HepG2 (cell line): ENCODE results near the gene ZNF593OS. TPM values are rescaled to one million over a fixed set of nuclear protein-coding genes. Genes with fewer than 3 reads are reported as not detected.

Experiments used
- ATAC-seq: fragments of 200-7000 bp; cut with Tn5 transposase; 3 replicates; pipeline ENCODE4 v1.9.1; 2020; ENCODE audit warnings: mild to moderate bottlenecking, moderate library complexity
- BruUV-seq: library from RNA; stranded (reverse); fragments of 400-500 nt; replicated peaks from 2 replicates; lab custom pipeline; 2021; lab: Mats Ljungman, UMichigan
- CTCF ChIA-PET: fragments of 300-600 bp; formaldehyde crosslinking; extraction: SDS; loops from one replicate; lab custom pipeline; 2021; ENCODE audit warnings: low total read pairs, inconsistent platforms, low intra/inter-chr PET ratio; lab: Yijun Ruan, JAX
- POLR2A ChIA-PET: fragments of 350-600 bp; sonication (Branson Sonifier 250); formaldehyde crosslinking; loops from one replicate; lab custom pipeline; 2020; ENCODE audit warnings: antibody characterized with exemption, inconsistent platforms; lab: Yijun Ruan, JAX
- DNase-seq: peaks from one replicate; pipeline ENCODE4 v3.0.0-alpha.2; 2015; ENCODE audit warnings: low spot score
- FAIRE-seq: peaks from 3 replicates; lab custom pipeline; 2011; peaks lifted over from hg19 to GRCh38; lab: Jason Lieb, UNC
- H2AFZ ChIP-seq: one replicate; pipeline ENCODE4 v1.6.1; 2011; ENCODE audit warnings: low read length, inconsistent platforms
- H3K27ac ChIP-seq: fragments of 300-600 bp; 3 replicates; pipeline ENCODE4 v1.8.0; 2011; ENCODE audit warnings: mixed run types, mild to moderate bottlenecking, mixed read lengths, low read length, inconsistent platforms; ENCODE audit not compliant: insufficient read depth; ENCODE audit errors: extremely low read length
- H3K27me3 ChIP-seq, 2 experiments: fragments of 200-600 bp in 1 of 2; 2 replicates in 1 of 2; 3 replicates in 1 of 2; pipeline versions ENCODE4 v1.6.0 to v1.8.0; 2011; ENCODE audit warnings: low read length in 2 of 2, mild to moderate bottlenecking in 2 of 2, moderate library complexity in 2 of 2, inconsistent platforms in 1 of 2; ENCODE audit not compliant: insufficient read depth in 2 of 2, control insufficient read depth in 1 of 2
- H3K36me3 ChIP-seq, 2 experiments: fragments of 200-600 bp in 1 of 2; replicated peaks in 1 of 2; 2 replicates in 1 of 2; 3 replicates in 1 of 2; pipeline versions ENCODE4 v1.5.1 to v1.8.0; 2011; ENCODE audit warnings: low read length in 2 of 2, inconsistent platforms in 1 of 2; ENCODE audit not compliant: insufficient read depth in 2 of 2, control insufficient read depth in 1 of 2
- H3K4me1 ChIP-seq: 2 replicates; pipeline ENCODE4 v1.5.1; 2012; ENCODE audit warnings: low read length, inconsistent platforms; ENCODE audit not compliant: insufficient read depth
- H3K4me2 ChIP-seq: 2 replicates; pipeline ENCODE4 v1.6.0; 2011; ENCODE audit warnings: low read depth, low read length, inconsistent platforms
- H3K4me3 ChIP-seq, 3 experiments: fragments of 200-600 bp in 1 of 3; sonication (generic), shearing (Covaris generic) in 1 of 3; replicated peaks in 1 of 3; 2 replicates each; pipeline ENCODE4 v1.5.1; 2011 to 2016; ENCODE audit warnings: low read length in 3 of 3, inconsistent platforms in 2 of 3, low read depth in 2 of 3, mild to moderate bottlenecking in 2 of 3, control low read depth in 1 of 3, mixed read lengths in 1 of 3; ENCODE audit not compliant: insufficient read depth in 1 of 3
- H3K79me2 ChIP-seq: one replicate; pipeline ENCODE4 v1.6.1; 2011; ENCODE audit warnings: low read length, inconsistent platforms; ENCODE audit not compliant: insufficient read depth
- H3K9ac ChIP-seq: 2 replicates; pipeline ENCODE4 v1.6.0; 2011; ENCODE audit warnings: mild to moderate bottlenecking, low read depth, low read length, inconsistent platforms; ENCODE audit not compliant: insufficient read depth
- H3K9me3 ChIP-seq: 2 replicates; pipeline ENCODE4 v1.5.1; 2012; ENCODE audit warnings: mild to moderate bottlenecking, low read length
- H4K20me1 ChIP-seq: 2 replicates; pipeline ENCODE4 v1.6.0; 2011; ENCODE audit warnings: inconsistent platforms, mild to moderate bottlenecking, low read length, moderate library complexity; ENCODE audit not compliant: insufficient read depth
- ARNTL ChIP-seq: sonication (generic); formaldehyde crosslinking; IDR thresholded peaks from 2 replicates; pipeline ENCODE4 v1.4.0; 2020; ENCODE audit warnings: mild to moderate bottlenecking, missing genetic modification reagents
- BCL6 ChIP-seq: IDR thresholded peaks from 2 replicates; pipeline ENCODE4 v1.6.1; 2016; ENCODE audit warnings: missing genetic modification reagents, missing compliant biosample characterization
- NFKB2 ChIP-seq: sonication (generic); formaldehyde crosslinking; IDR thresholded peaks from 2 replicates; pipeline ENCODE4 v1.4.0; 2020; ENCODE audit warnings: missing genetic modification reagents, borderline replicate concordance
- NR2F1 ChIP-seq, 2 experiments: fragments of 450-650 bp in 1 of 2; formaldehyde crosslinking in 1 of 2; IDR thresholded peaks; 2 replicates each; pipeline versions ENCODE4 v1.5.0 to v1.6.1; 2016 to 2020; ENCODE audit warnings: mild to moderate bottlenecking in 1 of 2, missing compliant biosample characterization in 1 of 2, missing genetic modification reagents in 1 of 2, moderate library complexity in 1 of 2
- PRMT3 ChIP-seq: sonication (generic); formaldehyde crosslinking; IDR thresholded peaks from 2 replicates; pipeline ENCODE4 v1.8.1; 2022; ENCODE audit warnings: low read depth, mild to moderate bottlenecking, moderate library complexity, missing genetic modification reagents, borderline replicate concordance
- RCOR2 ChIP-seq: IDR thresholded peaks from 2 replicates; pipeline ENCODE4 v1.6.1; 2016; ENCODE audit warnings: missing biosample characterization, missing genetic modification reagents
- RFX1 ChIP-seq: fragments of 450-650 bp; IDR thresholded peaks from 2 replicates; pipeline ENCODE4 v1.6.1; 2017
- RFX5 ChIP-seq: IDR thresholded peaks from 2 replicates; pipeline ENCODE4 v1.6.1; 2011; ENCODE audit warnings: low read depth, low read length, improper control_type of control experiment
- SNAI1 ChIP-seq: sonication (generic); formaldehyde crosslinking; IDR thresholded peaks from 2 replicates; pipeline ENCODE4 v1.5.0; 2020; ENCODE audit warnings: mild to moderate bottlenecking, missing genetic modification reagents, borderline replicate concordance
- SNAPC4 ChIP-seq: sonication (generic); formaldehyde crosslinking; IDR thresholded peaks from 2 replicates; pipeline ENCODE4 v1.4.0; 2020; ENCODE audit warnings: mild to moderate bottlenecking, missing genetic modification reagents
- ZFP36 ChIP-seq: fragments of 150-350 bp; IDR thresholded peaks from 2 replicates; pipeline ENCODE4 v1.6.1; 2018; ENCODE audit warnings: borderline replicate concordance, low read length, low read depth; ENCODE audit not compliant: partially characterized antibody
- ZFP36L1 ChIP-seq: sonication (generic); formaldehyde crosslinking; IDR thresholded peaks from 2 replicates; pipeline ENCODE4 v1.8.0; 2022; ENCODE audit warnings: mild to moderate bottlenecking, missing genetic modification reagents, moderate library complexity
- ZNF737 ChIP-seq: sonication (generic); formaldehyde crosslinking; IDR thresholded peaks from 2 replicates; pipeline ENCODE4 v1.5.0; 2020; ENCODE audit warnings: missing genetic modification reagents, mild to moderate bottlenecking, borderline replicate concordance
- WGBS: methylation state at CpG from one replicate; pipeline ENCODE4 v1.1.6; 2017; ENCODE audit warnings: low lambda C conversion rate; 5-methylcytosine and 5-hydroxymethylcytosine counted together
- in situ Hi-C: cut with HindIII; loops from 2 replicates; pipeline ENCODE4 v1.10.0; 2017; ENCODE audit warnings: low pct_unique_long_range_greater_than_20kb; ENCODE audit not compliant: extremely low pct_ligation_motif_present
- intact Hi-C: fragments of 100-400 bp; cut with micrococcal nuclease; formaldehyde crosslinking; loops from one replicate; pipeline ENCODE4 v1.10.0; 2022; ENCODE audit not compliant: unreplicated experiment
- polyA plus RNA-seq, 8 experiments: library from polyadenylated mRNA; depleted of rRNA in 3 of 8; stranded (reverse) in 7 of 8; unstranded in 1 of 8; fragments of >200 nt; fragmentation: Illumina TruSeq in 4 of 8; extraction: Trizol in 4 of 8; gene quantifications; 2 replicates each; pipeline versions ENCODE4 v1.2.1 to v1.2.3, GENCODE V29; 2011 to 2016; ENCODE audit warnings: low read depth in 4 of 8, missing spikeins in 1 of 8, mixed read lengths in 1 of 8; ENCODE audit not compliant: insufficient read depth in 1 of 8
- total RNA-seq, 5 experiments: library from RNA; depleted of rRNA; stranded (reverse); fragments of >200 nt; fragmentation: Illumina TruSeq; extraction: Trizol; gene quantifications; 2 replicates each; pipeline ENCODE4 v1.2.3, GENCODE V29; 2016; ENCODE audit warnings: low read depth in 1 of 5

The ZNF593OS gene
- total and polyA plus RNA-seq, 2 of the 13 experiments (the other 11 are each of a cell fraction or from before 2014, with no cell fraction given), result not detected

GRCh38 chr1:26132128-26132833 lies 39.4 kb downstream of the ZNF593OS start:
- 22% methylated on average over 5 of the region's 5 CpGs for WGBS
- Histone ChIP-seq H3K27ac (no peak overlapping the region), H3K4me2 (no peak overlapping the region), H3K36me3 (no peaks in the 10 kb centered on the region), H3K27me3 (no peaks in the 10 kb centered on the region), H3K79me2 (no peaks in the 10 kb centered on the region), H3K4me1 (peaks cover 10% of the 10 kb centered on the region; the same call in 1 of the 2 replicates), H3K4me3 (no peak overlapping the region), H2AFZ (no peak overlapping the region), H4K20me1 (no peaks in the 10 kb centered on the region), H3K9ac (no peak overlapping the region), H3K9me3 (no peaks in the 10 kb centered on the region)
- DNase-seq (no peak), FAIRE-seq (no peak), ATAC-seq (no peak)
- no TSS peak for BruUV-seq
- ChIA-PET CTCF (no interaction called here), POLR2A (no interaction called here)
- in situ Hi-C loops, result no loop called here
- intact Hi-C loops, result no loop called here
- no peak for TF ChIP-seq ARNTL (CRISPR knock-in tag)
- TF ChIP-seq RFX1, result peak; percentile 54; the same call in 1 of the 2 replicates
- 0 out of 2 replicates have a peak, but pooled peaks have one; percentile 20 for TF ChIP-seq RFX5
- no peak for TF ChIP-seq BCL6 (CRISPR knock-in tag)

GRCh38 chr1:26130695-26131094 lies 40.9 kb downstream of the ZNF593OS start:
- no TSS peak for BruUV-seq
- WGBS, result no CpG with 5 or more reads among the region's 1 CpG
- no peak overlapping the region for H3K27ac ChIP-seq
- in situ Hi-C loops (no loop called here), intact Hi-C loops (no loop called here)
- no peak for FAIRE-seq
- ATAC-seq, result no peak
- H3K9me3 ChIP-seq, result no peaks in the 10 kb centered on the region
- no peaks in the 10 kb centered on the region for H4K20me1 ChIP-seq
- no peaks in the 10 kb centered on the region for H3K79me2 ChIP-seq
- no peaks in the 10 kb centered on the region for H3K27me3 ChIP-seq
- H3K4me1 ChIP-seq, result peaks cover 9% of the 10 kb centered on the region; the same call in 1 of the 2 replicates
- no peaks in the 10 kb centered on the region for H3K36me3 ChIP-seq
- POLR2A ChIA-PET, result no interaction called here
- no peak overlapping the region for H3K4me2 ChIP-seq
- H3K4me3 ChIP-seq, result no peak overlapping the region
- no peak for DNase-seq
- H3K9ac ChIP-seq, result no peak overlapping the region
- H2AFZ ChIP-seq, result no peak overlapping the region
- CTCF ChIA-PET, result no interaction called here
- TF ChIP-seq PRMT3 (CRISPR knock-in tag), result no peak
- TF ChIP-seq ZFP36L1, result no peak
- no peak for TF ChIP-seq ZNF737 (CRISPR knock-in tag)
- TF ChIP-seq NFKB2 (CRISPR knock-in tag), result no peak
- no peak for TF ChIP-seq RCOR2 (CRISPR knock-in tag)
- no peak for TF ChIP-seq NR2F1 (CRISPR knock-in tag; IDR thresholded peaks at IDR 0.05)
- no peak for TF ChIP-seq ZFP36
- no peak for TF ChIP-seq SNAPC4 (CRISPR knock-in tag)
- TF ChIP-seq SNAI1 (CRISPR knock-in tag), result no peak
